Mammary epithelial cell (primary cell): ENCODE measurements around the gene SP2.

ENCODE experiments used
- CTCF ChIP-seq, 2 donors: IDR thresholded peaks in 1 of 2; conservative IDR thresholded peaks in 1 of 2; 2 replicates each; pipeline ENCODE4 v1.5.1; 2011 to 2012; ENCODE audit warnings: inconsistent platforms in 2 of 2, low read length in 2 of 2, mild to moderate bottlenecking in 2 of 2, control low read depth in 1 of 2, low read depth in 1 of 2; ENCODE audit not compliant: insufficient read depth in 1 of 2; ENCODE audit errors: extremely low read depth in 1 of 2
- EZH2 ChIP-seq: IDR thresholded peaks from 2 replicates; pipeline ENCODE4 v1.6.1; 2012; ENCODE audit warnings: low read length, inconsistent platforms, borderline replicate concordance

- TF ChIP-seq CTCF (conservative IDR thresholded peaks at IDR 0.05 in 1 of 2, IDR thresholded peaks at IDR 0.05 in 1 of 2; ENCODE audit: extremely low read depth in 1 of 2, insufficient read depth in 1 of 2, low read depth in 1 of 2, low read length in 2 of 2) = no peak
- no peak for TF ChIP-seq EZH2
Measured at GRCh38 chr17:47879028-47879585, 16.9 kb upstream of the SP2 start.
